ENCODE data around the gene PACSIN3.
"Not testable (repeated sequence)": the region's sequence is repeated elsewhere in the genome, so short reads cannot be mapped to it uniquely, and the experiment has no call there.

The PACSIN3 gene

GRCh38 chr11:47191137-47191536 is 4.9 kb upstream of the PACSIN3 start:
- DNase-seq, result not testable (repeated sequence)

DNA sequence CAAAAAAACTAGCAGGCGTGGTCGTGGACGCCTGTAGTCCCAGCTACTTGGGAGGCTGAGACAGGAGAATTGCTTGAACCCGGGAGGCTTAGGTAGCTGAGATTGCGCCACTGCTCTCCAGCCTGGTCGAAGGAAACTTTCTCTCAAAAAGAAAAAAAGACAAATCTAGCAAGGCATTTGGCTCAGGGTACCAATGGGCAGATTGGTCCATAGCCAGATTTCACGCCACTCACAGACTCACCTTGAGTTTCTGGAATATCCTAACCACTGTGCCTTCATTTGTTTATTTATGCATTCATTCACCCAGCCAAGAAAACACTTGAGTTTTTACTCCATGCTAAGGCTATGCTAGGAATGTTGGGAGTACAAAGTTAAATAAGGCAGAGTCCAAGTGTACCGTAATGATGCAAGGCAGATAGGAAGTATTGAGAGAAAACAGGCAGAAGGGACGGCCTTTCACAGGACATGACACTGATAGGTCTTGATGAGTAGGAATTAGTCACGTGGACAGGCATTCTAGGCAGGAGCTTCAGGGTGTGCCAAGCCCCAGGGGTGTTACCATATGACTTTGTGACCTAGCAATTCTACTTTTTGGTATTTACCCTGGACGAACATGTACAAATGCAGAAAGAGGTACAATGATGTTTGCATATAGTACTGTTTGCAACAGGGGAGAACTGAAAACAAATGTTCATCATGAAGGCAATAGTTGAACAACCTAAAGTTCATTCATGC is 3.0 kb upstream of the PACSIN3 start:
- no peak for DNase-seq

- DNase-seq, result peak; percentile 72
Observed at GRCh38 chr11:47188259-47188658, 2.0 kb upstream of the PACSIN3 start.

- no peak for DNase-seq
Observed at GRCh38 chr11:47187723-47188122, 1.5 kb upstream of the PACSIN3 start.

GRCh38 chr11:47186700-47187695 is 764 bp upstream of the PACSIN3 start:
- DNase-seq, result peak; percentile 74

DNA sequence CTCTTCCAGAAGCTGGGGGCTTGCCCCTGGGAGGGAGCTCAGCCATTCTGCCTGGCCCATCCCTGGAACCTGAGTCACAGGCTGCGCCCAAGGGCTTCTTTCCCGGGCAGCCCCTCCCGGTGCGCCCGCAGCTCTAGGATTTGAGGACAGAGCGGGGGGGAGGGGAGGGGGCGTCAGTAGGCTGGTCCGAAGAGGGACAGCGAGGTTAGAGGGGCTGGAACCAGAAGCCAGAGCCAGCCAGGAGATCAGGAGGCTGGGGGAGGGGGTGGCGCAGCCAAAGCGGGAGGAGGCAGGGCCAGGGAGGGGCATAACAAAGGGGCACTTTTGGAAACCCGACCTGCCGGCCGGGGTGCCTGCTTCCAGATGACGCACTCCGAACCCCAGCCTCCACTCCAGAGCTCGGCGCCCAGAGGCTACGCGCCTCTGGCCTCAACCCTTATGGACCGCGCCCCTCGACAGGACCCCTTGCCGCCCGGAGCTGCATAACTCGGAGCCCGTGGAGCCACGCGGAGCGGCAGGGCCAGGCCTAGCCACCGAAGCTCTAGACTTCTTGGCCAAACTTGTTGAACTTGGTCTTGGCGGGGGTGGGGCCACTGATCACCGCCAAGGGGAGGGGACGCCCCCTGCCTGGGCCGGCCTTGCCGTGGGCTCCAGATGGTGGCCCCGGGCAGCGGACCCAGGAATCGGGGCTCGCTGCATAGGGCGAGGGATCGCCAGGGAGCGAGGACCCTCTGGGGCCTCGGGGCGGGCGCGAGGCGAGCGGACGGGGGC is 744 bp downstream of the PACSIN3 start:
- peak; percentile 84 for DNase-seq

- peak; percentile 61 for DNase-seq
Observed at GRCh38 chr11:47184711-47185304, 1.4 kb downstream of the PACSIN3 start.

- no peak for DNase-seq
Observed at GRCh38 chr11:47183969-47184368, 2.3 kb downstream of the PACSIN3 start.

GRCh38 chr11:47183031-47183856 is 3.0 kb downstream of the PACSIN3 start:
- no peak for DNase-seq

DNA sequence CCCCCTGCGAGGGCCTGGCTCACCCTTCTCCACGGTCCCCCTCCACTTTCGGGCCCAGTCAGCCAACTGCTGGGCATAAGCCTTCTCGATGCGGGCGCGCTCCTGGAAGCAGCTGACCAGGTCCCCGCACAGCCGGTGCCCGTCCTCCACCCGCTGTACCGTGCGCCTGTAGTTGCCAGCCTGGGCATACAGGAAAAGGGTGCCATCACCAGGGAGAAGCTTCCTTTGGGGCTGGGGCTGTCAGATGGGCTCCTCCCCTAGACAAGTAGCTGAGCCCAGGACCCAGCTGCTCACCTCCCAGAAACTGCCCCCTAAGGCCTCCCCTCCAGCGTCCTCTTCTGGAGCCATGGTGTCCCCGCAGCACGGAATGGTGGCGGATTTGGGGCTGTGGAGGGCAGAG is 3.9 kb downstream of the PACSIN3 start:
- no peak for DNase-seq

- no peak for DNase-seq
Observed at GRCh38 chr11:47181271-47181670, 5.0 kb downstream of the PACSIN3 start.

DNA sequence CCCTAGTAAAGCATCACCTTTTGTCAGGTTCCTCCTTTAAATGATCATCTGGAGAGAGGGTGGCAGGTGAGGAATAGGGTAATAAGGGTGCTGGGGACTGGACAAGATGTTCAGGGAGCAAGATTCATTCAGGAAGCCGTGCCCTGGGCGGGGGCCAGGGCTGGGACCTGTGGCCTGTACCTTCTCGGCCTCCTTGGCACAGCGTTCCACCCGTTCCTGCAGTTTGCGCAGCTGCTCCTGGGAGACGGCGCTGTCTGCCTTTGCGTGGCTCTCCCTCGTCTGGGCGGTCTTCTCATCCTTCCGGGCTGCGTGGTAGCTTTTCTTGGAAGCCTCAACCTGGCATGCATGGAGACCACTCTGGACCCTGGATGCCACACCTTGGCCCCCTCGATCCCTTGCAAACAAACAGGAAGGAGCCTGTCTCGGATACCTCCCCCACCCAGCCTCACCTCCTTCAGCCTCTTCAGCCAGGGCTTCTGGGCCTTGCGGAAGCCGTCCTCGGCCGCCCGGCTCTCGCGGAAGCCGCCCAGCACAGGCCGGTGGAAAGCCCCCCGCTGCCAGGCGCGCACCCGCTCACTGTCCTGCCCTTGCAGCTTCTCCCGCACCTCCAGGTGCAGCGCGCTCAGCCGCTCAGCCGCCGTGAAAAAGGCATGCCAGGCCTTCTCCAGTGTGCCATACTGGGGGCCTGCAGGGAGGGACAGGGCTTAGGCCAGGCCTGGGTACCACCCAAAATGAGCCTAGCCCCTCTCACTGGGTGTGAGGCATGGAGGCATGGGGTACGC is 6.0 kb downstream of the PACSIN3 start:
- no peak for DNase-seq

DNA sequence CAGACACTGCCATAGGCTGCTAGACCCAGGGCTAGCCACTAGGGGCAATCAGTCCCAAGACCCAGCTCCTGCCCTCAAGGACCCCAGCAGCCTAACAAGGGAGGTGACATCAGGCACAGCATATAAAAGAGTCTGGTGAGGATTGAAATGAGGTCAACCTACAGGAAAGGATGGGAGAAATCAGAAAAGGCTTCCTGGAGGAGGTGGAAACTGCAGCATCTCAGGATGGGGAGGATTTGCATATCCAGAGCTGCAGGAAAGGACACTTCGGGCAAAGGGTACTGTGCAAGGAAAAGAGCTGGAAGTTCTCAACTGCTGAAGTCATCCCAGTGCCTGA is 6.6 kb downstream of the PACSIN3 start:
- DNase-seq, result no peak

- DNase-seq, result no peak
Observed at GRCh38 chr11:47178737-47179654, 7.2 kb downstream of the PACSIN3 start.

DNA sequence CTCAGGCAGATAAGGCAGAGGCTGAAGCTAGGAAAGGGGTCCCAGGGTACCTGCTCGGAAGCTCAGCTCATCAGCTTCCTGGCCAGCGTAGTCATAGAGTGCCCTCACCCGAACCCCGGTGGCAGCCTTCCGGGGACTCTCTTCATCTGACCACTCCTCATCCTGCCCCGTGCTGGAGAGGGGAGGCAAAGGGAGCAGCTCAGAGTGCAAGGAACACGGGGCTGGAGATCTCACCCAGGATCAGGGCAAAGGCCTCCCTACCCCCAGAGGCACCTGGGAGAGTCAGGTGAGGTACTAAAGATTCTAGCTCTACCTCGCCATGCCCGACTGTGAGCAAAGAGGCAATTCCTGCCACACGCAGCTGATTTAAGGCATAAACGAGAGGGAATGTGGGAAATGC is 7.9 kb downstream of the PACSIN3 start:
- DNase-seq, result no peak

- DNase-seq, result no peak
Observed at GRCh38 chr11:47177846-47178245, 8.4 kb downstream of the PACSIN3 start.

DNA sequence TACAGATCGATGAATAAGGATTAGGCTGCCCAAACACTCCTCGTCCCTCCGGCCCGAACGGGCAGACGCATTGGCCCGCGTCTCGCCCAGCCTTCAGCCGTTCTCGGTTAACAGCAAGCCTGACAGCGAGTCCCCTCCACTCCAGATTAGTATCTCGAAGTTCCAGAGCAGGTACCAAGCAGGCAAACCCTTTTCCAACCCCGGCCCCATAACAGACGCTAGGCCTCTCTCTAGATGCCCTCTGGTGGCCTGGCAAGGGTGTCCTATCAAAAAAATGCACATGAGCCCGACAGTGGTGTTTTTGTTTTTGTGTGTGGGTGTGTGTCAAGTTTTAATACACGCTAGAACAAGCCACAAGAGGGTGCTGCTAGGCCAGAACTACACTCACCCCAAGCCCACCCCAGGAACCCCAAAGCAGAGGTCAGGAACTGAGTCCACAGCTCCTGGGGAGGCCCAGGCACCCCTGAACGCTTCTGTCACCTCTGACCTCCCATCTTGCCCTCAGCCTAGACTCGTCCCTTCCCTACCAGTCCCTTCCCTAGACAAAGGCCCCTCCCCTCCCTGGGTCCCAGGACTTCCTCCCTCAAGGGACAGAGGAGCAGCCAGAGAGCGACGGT is 8.9 kb downstream of the PACSIN3 start:
- DNase-seq, result peak; percentile 82

DNA sequence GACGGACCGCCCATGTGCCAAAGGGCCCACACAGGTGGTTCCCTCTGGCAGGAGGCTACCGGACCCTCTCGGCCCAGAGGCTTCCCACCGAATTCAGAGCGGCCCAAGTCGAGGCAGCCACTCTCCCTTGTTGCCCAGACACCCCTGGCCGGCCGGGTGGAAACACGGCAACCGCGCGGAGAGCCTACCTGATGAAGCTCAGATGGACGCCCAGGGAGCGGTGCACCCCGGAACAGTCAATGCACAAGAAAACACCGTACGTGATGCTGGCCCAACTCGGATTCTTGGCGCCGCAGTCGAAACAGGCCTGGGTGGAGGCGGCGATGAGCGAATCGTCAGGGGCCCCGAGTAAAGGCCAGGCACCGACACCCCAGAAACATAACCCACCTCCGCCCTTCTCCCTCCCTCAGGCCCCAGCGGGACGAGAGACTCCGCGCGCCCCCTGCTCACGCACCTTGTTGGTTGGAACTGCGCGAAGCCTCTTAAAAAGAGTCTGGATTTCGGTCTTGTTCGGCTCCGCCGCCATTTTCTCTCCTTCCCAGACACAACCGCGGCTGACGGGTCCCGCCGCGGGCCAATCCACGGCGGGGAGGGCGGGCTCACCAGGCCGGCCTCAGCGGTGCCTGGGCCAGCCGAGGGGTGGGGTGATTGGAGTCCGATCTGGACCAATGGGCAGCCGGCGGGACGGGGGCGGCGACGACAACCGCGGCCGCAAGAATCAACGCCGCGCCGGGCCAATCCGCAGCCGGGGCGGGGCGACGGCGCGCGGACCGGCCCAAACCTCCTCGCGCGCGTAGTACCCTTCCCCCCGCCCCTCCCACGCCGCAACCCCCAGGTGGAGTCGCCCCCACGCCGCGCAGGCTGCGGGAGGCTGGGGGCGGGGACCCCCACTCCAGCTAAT is 9.7 kb downstream of the PACSIN3 start, which contains the start of gene ARFGAP2:
Gene ARFGAP2 (minus strand): TSS at position 552 of the 901 bp plus-strand sequence. CDS start 26 bp downstream, at position 526.
- DNase-seq, result peak; percentile 98

All from right hindlimb (tissue), 1 donor.